GM12865 (cell line): ENCODE results near the gene GABBR2.
A peak's percentile ranks its signal among the peaks of the same experiment; 100 is the strongest.

Experiments used
- DNase-seq: peaks from one replicate; pipeline ENCODE4 v3.0.0; 2010; ENCODE audit warnings: low read depth
- H3K4me3 ChIP-seq: 2 replicates; pipeline ENCODE4 v1.5.1; 2011; ENCODE audit warnings: mild to moderate bottlenecking, low read depth, low read length, control low read depth
- TF ChIP-seq, protein P1 (sequence below): IDR thresholded peaks from 2 replicates; pipeline ENCODE4 v1.5.1; 2011; ENCODE audit warnings: low read length, control low read depth, low read depth, inconsistent platforms; ENCODE audit not compliant: insufficient read depth; ENCODE audit errors: missing control alignments

GABBR2 gene

DNA sequence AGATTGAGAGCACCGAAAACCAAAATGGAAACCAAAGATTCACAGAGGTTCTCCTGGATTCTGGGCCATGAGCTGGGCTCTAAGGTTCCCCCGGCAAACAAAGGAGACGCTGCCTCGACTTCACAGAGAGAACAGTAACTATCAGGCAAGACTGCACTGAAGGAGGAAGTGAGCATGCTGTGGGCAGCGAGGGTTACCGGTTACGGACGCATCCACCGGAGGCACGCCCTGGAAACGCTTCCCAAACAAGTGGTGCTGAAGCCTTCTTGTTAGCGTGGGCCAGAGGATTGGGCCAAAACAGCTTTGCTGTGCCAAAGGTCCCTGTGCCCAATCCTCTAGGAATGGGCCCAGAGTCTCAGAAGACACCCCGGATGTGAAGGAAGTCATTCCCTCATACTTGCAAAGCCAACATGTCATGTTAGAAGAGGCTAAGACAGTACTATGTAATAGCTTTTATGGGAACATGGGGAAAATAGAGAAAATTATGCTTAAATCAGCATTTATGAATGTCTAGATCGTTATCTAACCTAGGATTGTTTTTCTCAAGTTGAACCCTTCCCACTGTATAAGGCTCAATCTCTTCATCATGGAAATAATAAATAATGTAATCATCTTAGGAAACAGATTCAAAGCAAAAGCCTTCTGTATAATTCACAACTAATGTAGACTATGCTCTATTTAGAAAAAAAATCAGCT is 145.4 kb downstream of the GABBR2 start:
- H3K4me3 ChIP-seq, result no peak overlapping the region
- DNase-seq, result no peak
- TF ChIP-seq, protein P1, sequence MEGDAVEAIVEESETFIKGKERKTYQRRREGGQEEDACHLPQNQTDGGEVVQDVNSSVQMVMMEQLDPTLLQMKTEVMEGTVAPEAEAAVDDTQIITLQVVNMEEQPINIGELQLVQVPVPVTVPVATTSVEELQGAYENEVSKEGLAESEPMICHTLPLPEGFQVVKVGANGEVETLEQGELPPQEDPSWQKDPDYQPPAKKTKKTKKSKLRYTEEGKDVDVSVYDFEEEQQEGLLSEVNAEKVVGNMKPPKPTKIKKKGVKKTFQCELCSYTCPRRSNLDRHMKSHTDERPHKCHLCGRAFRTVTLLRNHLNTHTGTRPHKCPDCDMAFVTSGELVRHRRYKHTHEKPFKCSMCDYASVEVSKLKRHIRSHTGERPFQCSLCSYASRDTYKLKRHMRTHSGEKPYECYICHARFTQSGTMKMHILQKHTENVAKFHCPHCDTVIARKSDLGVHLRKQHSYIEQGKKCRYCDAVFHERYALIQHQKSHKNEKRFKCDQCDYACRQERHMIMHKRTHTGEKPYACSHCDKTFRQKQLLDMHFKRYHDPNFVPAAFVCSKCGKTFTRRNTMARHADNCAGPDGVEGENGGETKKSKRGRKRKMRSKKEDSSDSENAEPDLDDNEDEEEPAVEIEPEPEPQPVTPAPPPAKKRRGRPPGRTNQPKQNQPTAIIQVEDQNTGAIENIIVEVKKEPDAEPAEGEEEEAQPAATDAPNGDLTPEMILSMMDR, result no peak

DNA sequence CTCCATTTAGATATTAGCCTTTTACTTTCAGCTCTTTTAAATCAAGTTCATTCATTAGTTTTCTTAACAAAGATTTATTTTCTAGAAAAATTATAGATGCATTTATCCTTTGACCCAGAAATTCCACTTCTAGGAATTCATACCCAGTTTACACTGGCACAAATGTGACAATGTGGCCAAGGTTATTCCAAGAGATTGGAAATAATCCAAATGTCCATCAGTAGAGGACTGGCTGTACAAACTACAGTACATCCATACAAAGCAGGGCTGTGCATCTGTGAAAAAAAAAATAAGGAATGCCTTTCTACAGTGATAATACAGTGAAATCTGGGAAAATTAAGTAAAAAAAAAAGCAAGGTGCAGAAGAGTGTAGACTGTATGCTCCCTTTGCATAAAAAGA is 149.2 kb downstream of the GABBR2 start:
- H3K4me3 ChIP-seq, result no peak overlapping the region
- no peak for DNase-seq
- TF ChIP-seq, protein P1, result no peak

DNA sequence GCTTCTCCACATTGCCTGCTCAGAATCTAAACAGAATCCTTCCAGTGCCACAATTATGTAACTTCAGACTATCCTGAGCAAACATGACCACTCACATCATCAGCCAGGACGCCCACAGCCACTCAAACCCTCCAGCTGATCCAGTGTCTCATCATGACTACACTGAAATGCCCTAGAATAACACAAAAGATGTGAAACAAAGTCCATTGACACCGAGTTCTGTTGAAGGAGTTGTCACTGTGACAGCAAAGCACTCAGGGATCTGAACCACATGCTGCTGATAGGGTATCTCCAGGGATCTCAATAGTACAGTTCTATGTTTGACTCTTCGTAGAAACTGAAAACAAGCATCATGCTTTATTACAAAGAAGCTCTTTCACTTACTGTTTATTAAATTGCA is 150.2 kb downstream of the GABBR2 start:
- no peak overlapping the region for H3K4me3 ChIP-seq
- DNase-seq, result peak; percentile 25
- TF ChIP-seq, protein P1, result no peak

DNA sequence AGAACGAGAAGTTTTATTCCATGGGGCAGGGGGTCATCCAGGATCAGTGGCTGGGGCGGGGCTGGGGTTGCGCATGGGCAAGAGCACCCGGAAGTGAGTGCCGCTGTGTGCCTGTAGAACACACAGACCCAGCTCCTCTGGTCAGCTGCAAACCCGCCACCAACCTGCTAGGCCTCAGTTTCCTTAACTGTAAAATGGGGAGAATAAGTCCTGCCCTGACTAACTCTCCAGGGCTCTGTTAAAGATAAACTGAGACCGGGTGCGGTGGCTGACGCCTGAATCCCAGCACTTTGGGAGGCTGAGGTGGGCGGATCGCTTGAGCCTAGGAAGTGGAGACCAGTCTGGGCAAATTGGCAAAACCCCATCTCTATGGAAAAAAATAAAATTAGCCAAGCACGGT is 152.2 kb downstream of the GABBR2 start:
- TF ChIP-seq, protein P1, result no peak
- H3K4me3 ChIP-seq, result no peak overlapping the region
- no peak for DNase-seq

DNA sequence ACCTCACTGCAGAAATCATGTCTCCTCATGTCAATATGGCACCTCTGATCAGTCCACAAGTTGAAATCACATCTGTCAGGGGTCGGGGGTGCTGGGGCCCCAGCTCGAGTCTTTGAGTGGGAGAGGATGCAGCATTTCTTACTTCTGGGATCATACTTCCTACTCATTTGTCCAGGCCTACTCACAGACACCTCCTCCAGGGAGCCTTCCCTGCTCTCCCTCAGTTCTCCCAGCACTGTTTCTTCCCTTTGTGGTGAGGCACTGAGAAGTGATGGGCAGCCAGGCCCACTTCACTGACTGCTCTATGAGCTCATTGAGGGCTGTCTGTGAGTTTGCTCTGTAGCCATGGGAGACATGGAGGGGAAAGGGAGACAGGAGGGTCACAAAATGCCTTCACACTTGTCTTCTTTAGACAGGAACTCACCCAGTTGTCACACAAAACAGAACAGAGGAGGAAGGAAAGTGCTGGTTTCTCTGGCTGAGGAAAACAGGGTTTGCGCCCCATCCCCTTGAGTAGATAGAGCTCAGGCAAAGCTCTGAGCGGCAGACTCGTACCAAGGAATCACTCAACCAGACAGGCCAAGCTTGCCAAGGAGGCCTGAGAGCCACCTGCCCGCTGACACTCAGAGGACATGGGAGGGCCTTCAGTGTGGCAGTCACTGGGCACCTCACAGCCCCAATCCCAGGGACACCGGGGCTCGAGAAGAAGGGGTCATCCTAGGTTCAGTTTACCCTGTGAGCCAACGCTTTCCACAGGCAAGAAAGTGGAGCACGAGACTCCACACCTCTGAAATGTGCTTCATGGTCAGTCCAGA is 152.9 kb downstream of the GABBR2 start:
- DNase-seq, result no peak
- no peak overlapping the region for H3K4me3 ChIP-seq
- TF ChIP-seq, protein P1, result no peak

DNA sequence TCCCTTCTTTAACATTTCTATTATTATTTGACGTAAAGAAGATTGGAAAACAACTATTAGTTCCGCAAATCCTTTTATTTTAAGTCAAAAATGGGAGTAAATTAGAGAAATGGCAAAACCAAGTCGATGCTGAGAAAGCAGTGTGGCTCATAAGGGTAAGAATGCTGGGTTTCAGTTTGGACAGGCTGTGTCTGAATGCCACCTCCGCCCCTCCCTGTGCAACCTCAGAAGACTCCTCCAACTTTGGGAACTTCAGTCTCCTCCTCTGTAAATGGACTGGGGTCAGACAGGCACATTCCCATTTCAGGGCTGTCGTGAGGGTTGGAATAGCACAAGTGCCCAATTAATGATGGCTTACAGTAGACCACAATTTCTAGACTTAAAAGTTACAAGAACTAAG is 154.0 kb downstream of the GABBR2 start:
- DNase-seq, result no peak
- H3K4me3 ChIP-seq, result no peak overlapping the region
- TF ChIP-seq, protein P1, result no peak
